ENCODE measurements around the gene TMEM60.

The TMEM60 gene

DNA sequence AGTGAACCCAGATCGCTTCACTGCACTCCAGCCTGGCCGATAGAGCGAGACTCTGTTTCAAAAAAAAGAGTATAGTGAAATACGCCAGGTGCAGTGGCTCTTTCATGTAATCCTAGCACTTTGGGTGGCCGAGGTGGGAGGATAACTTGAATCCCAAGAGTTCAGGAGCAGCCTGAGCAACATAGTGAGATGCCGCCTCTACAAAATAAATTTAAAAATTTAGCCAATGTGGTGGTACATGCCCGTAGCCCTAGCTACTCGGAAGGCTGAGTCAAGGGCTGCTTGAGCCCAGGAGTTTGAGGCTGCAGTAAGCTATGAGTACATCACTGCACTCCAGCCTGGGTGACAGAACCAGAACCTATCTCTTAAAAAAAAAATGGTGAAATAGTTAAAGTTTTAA is 27.9 kb downstream of the TMEM60 start:
- no peak for DNase-seq (ENCODE audit: low read depth)

DNA sequence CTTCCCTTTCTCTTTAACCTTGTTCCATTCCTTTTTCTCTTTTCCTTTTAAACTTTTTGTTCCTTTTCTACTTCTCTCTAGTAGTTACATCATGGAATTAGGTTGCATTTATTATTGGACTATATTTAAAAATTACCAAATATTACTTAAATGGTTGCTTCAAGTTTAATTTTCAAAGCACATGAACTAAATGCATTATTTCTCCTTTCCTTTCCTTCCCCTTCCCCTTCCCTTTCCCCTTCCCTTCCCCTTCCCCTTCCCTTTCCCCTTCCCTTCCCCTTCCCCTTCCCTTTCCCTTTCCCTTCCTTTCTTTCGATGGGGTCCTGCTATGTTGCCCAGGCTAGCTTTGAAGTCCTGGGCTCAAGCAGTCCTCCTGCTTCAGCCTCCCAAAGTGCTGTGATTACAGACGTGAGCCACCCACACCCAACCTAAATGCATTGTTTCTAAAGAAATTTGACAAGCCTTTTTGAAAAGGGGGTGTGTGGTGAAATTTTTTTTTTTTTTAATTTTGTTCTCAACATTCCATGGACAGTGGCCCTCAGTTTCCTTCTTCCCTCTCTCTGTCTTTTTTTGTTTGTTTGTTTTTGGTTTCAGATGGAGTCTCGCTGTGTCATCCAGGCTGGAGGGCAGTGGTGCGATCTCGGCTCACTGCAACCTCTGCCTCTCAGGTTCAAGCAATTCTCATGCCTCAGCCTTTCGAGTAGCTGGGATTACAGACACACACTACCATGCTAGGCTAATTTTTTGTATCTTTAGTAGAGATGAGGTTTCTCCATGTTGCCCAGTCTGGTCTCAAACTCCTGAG is 31.2 kb downstream of the TMEM60 start:
- DNase-seq (ENCODE audit: low read depth): no peak

DNA sequence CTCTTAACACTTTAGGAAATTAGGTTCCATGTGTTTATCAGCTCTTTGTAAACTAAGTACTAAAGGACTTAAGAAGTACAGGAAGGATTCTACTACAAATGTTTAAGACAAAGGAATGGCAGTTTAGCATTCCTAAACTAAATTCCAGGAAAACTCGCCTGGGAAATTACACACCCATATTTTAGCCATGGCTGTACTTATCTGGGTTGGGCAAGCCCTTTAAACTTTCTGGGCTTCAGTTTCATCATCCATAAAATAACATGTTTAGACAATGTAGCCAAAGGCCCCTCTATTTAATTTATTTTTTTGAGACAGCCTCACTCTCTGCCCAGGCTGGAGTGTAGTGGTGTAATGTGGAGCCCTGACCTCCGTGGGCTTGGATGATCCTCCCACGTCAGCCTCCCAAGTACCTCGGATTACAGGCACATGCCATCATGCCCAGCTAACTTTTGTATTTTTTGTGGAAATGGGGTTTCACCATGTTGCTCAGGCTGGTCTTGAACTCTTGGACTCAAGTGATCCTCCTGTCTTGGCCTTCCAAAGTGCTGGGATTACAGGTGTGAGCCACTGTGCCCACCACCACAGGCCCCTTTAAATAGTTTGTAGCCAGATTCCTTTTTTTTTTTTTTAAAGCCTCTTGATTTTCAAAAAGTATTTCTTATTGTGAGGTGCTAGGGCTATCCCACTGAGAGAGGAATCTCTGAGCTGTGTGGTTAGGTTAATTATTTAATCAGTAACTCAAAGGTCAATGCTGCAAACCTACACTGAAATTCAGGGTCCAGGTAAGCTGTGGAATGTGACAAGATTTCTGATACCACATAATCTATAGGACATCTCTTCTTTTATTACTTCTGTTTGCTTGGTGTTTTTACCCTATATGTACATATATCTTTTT is 32.1 kb downstream of the TMEM60 start:
- no peak for DNase-seq (ENCODE audit: low read depth)

DNA sequence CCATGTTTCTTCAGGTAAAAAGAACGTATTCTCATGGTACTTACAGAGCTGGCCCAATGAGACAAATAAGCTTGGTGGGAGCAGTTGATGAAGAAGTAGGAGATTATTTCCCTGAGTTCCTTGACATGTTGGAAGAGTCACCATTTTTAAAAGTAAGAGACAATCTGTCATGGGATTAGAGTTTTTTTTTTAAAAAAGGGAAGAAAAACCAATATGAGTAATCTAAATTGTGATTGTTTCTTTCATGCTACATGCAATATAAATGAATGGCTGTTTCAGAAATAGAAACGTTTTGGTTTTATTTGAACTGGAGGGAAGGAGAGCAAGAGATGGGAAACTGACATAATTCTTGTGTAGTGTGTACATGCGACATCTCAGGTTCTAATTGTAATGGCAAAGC is 32.8 kb downstream of the TMEM60 start:
- no peak for DNase-seq (ENCODE audit: low read depth)

DNA sequence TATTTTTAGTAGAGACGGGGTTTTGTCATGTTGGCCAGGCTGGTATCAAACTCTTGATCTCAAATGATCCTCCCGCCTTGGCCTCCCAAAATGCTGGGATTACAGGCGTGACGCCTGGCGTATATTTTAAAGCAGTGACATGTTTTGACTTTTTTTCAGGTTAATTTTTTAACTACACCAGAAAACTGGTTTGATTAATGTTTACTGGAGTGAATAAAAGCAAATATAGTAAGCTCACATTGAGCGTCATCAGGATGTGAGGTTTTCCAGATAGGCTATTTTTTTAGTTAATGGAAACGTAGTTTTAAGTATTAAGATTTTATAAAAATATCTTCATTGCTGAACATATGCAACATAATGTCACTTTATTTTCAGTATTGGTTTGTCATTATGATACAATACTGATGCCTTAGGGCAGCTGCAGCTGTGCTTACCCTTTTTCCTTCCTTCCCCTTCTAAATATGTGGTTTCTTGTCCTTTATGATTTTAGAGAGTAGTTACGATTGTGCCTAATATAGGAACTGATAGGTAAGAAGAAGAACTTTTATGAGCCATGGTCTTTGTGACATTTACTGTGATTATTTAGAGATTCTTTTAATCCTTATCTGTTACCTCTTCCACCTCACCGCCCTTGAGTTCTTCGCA is 37.3 kb downstream of the TMEM60 start:
- no peak for DNase-seq (ENCODE audit: low read depth)

DNA sequence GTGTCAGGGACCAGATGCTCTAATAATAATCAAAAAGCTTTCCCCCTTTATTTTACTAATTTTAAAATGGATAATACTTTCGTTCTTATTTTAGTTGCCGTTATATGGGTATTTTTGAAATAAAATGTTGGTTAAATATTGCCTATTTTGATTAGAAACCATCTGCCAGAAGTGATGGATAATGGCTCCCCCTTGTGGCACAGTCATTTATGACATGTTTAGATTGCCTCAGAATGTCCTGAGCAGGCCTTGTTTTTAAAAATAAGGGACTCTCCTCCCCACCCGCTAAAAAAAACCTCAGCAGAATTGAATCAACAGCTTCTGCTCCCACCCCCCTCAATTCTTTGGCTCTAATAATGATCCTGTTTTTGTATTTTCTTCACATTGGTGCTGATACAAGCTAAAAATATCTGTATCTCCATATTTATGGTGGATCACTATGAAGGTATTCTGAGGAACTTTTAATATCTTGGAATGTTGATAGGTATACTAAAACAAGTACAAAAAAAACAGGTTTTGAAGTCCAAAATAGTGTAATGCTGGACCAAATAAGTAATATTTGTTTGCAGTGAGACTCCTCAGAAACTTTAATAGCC is 38.8 kb downstream of the TMEM60 start:
- no peak for DNase-seq (ENCODE audit: low read depth)

DNA sequence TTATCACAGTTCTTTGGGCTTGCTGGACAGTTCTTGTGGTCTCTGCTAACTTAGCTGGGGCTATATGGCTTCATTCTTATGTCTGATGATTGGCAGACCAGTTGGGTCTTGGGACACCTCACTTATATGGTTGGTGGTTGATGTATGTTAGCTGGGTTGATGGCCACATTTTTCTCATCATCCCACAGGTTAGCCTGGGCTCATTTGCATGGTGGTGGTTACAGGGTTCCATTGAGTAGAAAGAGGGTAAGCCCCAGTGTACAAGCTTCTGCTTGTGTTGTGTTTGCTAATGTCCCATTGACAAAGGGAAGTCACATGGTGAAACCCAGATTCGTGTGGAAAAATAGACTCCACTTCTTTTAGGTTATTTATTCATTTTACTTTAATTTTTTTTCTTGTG is 40.6 kb downstream of the TMEM60 start:
- DNase-seq (ENCODE audit: low read depth): no peak

DNA sequence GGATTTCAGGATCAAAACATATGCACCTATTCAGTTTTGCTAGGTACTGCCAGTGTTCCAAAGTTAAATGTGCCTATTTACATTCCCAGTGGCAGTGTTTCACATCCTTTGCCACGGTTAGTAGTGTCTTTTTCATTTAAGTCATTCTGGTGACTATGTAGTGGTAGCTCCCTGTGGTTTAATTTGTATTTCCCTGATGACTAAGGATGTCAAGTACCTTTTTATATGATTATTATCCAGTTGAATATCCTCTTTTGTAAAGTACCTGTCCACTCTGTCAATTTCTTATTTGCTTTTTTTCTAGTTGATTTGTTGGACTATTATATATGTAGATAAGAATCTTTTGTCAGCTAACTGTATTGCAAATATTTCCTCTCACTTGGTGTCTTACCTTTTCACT is 45.1 kb downstream of the TMEM60 start:
- no peak for DNase-seq (ENCODE audit: low read depth)

DNA sequence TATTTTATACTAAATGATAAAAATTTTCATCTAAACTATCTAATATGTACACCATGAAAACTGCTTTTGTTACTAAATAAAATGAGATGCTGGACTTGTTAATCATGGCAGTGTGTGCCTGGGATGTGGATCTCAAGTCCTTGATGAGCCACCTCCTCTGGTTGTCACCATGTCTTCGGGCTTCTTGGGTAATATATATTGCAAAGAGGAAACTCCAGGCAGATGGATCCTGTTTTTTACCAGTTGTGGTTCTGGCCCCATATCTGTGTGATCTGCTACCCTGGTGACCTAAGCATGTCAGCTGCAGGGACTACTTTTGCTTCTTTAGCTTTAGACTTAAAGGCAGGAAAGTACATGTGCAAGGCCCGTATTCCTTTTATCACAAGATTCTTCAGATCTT is 46.2 kb downstream of the TMEM60 start:
- DNase-seq (ENCODE audit: low read depth): no peak

DNA sequence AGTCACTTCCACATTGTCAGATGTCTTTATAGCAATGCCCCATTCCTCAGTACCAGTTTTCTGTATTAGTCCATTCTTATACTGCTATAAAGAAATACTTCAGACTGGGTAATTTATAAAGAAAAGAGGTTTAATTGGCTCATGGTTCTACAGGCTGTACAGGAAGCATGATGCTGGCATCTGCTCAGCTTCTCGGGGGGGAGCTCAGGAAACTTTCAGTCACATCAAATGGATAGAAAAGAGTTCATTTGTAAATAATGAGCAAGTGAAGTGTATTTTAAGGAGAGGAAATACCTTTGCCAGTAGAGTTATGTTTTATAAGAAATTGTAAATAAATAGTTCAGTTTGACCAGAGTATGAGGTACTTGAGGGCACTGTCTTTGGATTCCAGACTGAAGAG is 50.5 kb downstream of the TMEM60 start:
- no peak for DNase-seq (ENCODE audit: low read depth)

DNA sequence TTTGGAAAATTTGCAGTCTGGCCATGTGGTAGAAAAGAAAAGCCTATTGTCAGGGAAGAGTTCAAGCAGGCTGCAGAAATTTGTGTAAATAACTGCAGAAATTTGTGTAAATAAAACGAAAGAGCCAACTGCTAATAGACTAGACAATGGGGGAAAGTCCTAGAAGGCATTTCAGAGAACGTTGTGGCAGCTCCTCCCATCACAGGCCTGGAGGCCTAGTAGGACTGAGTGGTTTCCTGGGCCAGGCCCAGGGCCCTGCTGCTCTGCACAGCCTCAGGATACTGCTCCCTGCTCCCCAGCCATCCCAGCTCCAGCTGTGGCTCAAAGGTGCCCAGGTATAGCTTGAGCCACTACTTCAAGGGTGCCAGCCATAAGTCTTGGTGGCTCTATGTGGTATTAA is 51.1 kb downstream of the TMEM60 start:
- no peak for DNase-seq (ENCODE audit: low read depth)

DNA sequence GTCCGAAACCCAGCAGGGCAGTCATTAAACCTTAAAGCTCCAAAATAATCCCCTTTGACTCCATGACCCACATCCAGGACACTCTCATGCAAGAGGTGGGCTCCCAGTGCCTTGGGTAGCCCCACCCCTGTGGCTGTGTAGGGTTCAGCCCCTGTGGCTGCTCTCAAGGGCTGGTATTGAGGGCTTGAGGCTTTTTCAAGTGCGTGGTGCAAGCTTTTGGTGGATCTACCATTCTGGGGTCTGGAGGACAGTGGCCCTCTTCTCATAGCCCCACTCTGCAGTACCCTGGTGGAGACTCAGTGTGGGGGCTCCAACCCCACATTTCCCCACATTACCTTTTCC is 51.4 kb downstream of the TMEM60 start:
- no peak for DNase-seq (ENCODE audit: low read depth)

DNA sequence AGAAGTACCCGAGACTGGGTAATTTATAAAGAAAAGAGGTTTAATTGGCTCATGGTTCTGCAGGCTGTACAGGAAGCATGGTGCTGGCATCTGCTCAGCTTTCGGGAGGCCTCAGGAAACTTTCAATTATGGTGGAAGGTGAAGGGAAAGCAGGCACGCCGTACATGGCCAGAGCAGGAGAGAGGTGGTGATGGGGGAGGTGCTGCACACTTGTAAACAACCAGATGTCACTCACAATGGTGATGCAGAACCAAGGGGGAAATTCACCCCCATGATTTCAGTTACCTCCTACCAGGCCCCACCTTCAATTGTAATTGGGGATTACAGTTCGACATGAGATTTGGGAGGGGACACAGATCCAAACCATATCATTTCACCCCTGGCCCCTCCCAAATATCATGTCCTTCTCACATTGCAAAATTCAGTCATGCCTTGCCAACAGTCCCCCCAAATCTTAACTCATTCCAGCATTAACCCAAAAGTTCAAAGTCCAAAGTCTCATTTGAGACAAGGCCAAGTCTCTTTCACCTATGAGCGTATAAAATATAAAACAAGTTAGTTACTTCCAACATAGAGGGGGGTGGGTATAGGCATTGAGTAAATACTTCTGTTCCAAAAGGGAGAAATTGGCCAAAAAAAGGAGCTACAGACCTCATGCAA is 51.9 kb downstream of the TMEM60 start:
- DNase-seq (ENCODE audit: low read depth): no peak

DNA sequence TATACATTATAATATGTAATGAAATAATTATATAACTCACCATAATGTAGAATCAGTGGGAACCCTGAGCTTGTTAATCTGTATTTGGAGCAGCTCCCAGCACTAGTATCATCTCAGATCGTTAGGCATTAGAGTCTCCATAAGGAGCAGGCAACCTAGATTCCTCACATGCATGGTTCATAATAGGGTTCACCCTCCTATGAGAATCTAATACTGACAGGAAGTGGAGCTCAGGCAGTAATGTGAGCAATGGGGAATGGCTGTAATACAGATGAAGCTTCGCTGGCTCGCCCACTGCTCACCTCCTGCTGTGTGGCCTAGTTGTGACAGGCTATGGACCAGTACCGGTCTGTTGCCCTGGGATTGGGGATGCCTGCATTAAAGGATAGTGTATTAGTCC is 52.5 kb downstream of the TMEM60 start:
- no peak for DNase-seq (ENCODE audit: low read depth)
